DMS79 (cell line): ENCODE measurements around the gene RER1.

Source experiments
- DNase-seq: peaks from one replicate; lab custom pipeline; 2025; lab: John Stamatoyannopoulos, UW

The RER1 gene

GRCh38 chr1:2353551-2354438 lies 37.8 kb upstream of the RER1 start:
- DNase-seq = no peak

DNA sequence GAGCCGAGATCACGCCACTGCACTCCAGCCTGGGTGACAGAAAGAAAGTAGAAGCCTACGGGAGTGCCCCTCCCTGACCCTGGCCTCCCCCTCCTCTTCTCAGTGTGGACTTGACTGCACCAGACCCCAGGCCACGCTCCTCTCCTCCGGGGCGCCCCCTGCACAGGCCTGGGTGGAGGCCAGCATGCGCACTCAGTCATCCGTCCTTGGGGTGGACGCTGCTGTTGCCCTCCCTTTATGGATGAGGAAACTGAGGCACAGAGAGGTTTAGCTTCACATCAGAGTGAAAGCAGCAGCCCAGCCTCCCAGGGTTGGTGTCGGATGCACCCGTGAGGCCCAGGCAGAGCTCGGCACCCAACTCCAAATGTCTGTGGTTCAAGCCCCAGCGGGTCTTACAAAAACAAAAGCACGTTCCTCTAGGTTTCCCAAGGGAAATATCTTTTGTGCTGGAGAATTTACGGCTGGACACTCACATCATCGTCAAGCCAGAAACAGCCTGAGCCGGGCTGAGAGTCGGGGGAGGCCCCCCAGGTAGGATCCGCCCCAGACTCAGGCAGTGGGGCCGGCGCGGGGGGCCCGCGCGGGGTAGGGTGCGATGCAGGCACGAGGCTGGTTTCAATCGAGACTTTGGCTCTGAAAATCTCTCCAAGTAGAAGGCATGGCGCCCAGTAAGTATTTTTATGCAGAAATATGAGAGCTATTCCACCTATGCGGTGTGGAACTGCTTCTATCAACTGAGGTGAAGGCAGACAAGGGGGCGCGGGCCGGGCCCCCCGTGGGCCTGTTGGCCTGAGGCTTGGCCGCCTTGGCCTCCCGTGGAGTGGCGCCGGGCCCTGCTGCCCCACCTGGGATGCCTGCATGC lies 36.9 kb upstream of the RER1 start:
- no peak for DNase-seq

- DNase-seq = no peak
Observed at GRCh38 chr1:2355373-2356261, 36.0 kb upstream of the RER1 start.

DNA sequence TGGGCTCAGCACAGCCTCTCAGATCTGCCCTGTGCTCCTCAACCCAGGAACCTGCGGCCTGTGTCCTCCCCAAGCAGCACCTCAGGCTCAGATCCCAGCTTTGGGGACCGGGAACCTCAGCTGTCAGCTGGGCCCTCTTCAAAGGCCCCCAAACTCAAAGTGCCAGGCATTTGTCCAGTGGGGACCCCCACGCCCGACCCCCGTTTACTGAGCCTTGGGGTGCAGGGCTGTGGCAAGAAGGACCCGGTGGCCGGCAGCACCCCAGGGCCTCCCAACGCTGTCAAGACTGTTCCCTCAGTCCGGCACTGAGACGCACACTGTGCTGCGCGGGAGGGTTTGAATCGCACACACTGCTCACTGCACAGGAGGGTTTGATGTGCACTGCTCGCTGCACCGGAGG lies 35.2 kb upstream of the RER1 start:
- DNase-seq = no peak

DNA sequence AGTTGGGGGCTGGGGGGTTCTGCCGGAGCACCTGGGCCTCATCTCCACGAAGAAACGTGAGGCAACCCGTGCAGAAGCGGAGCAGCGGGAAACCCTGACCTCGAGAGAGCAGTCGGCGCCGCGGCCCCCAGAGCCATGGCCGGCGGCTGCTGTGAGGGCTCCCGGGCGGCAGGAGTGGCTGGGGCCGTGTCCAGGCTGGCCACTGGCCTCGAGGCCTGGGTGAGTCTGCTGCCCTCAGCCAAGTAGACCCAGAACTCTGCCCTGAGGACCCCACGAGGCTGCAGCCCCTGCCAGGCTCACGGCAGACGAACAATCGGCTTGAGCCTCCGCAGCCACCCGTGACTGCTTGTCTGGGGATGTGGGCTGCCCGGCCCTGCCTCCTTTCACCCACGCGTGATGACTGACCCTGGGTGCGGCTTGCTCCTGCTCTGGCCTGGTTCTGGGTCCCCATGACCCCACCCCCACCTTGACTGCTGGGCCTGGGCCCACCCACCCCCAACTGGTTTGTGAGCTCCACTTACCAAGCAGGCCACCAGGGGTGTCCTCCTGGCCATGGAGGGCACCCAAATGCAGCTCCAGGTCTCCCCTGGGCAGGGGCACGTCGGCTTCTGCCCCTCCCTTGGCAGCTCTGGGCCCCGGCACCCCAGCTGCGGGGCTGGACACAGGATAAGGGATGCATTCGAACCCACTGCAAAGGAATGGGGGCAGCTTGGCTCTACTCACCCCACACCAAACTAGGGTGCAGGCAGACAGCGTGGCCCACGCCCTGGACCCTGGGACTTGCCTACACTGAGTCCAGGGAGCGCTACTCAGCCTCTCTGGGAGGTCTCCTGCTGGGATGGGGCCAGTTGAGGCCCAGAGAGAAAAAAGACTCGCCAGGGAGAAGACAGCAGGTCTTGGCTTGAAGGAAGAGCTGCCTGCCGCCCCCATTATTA lies 34.5 kb upstream of the RER1 start:
- no peak for DNase-seq

DNA sequence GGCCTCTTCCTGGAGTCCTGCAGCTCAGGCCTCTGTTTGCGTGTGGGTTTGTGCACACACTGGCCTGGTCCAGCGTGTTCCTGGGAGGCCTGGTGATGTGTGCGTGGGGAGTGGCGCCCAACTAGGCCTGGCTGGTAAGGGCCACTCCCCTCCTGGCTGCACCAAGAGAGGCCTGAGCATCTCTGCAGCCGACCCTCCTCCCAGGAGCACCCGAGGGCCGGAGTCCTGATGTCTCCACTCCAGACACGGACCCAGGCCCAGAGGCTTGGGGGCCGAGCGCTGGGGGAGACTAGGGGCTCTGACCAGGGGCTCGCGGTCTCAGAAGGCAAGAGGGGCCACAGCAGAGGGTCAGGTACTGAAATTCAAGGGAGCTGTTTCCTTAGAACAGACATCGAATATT lies 33.6 kb upstream of the RER1 start:
- DNase-seq = no peak

GRCh38 chr1:2358651-2359640 lies 32.7 kb upstream of the RER1 start:
- DNase-seq = no peak

DNA sequence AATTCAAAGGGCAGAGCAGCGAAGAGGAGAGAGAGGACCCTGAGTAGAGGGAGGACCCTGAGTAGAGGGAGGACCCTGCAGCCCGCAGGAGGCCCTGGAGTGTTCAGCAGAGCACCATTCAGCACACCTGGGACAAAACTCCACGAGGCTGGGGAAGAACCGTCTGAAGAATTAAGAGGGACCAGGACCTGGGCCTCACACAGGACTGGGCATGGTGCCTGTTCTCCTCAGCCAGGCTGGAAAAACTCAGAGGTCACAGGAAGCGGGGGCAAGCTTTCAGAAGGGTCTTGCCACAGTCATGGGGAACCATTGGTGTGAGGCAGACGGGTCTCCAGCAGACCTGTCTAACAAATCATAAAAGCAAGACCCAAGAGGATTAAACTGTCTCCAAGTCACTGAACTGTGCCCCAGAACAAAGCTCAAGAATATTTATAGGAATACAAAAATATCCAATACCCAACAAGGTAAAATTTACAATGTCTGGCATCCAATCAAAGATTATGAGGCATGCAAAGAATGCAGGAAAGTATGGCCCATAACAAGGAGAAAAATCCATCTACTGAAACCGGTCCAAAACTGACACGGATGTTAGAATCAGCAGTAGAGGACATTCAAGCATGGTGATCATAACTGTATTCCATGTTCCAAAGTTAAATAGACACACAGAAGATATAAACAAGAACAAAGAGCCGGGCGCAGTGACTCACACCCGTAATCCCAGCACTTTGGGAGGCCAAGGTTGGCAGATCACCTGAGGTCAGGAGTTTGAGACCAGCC lies 30.9 kb upstream of the RER1 start:
- no peak for DNase-seq

GRCh38 chr1:2363847-2364513 lies 27.7 kb upstream of the RER1 start:
- no peak for DNase-seq

- DNase-seq = no peak
Observed at GRCh38 chr1:2368053-2368744, 23.4 kb upstream of the RER1 start.

GRCh38 chr1:2372551-2373490 lies 18.8 kb upstream of the RER1 start:
- DNase-seq = no peak

DNA sequence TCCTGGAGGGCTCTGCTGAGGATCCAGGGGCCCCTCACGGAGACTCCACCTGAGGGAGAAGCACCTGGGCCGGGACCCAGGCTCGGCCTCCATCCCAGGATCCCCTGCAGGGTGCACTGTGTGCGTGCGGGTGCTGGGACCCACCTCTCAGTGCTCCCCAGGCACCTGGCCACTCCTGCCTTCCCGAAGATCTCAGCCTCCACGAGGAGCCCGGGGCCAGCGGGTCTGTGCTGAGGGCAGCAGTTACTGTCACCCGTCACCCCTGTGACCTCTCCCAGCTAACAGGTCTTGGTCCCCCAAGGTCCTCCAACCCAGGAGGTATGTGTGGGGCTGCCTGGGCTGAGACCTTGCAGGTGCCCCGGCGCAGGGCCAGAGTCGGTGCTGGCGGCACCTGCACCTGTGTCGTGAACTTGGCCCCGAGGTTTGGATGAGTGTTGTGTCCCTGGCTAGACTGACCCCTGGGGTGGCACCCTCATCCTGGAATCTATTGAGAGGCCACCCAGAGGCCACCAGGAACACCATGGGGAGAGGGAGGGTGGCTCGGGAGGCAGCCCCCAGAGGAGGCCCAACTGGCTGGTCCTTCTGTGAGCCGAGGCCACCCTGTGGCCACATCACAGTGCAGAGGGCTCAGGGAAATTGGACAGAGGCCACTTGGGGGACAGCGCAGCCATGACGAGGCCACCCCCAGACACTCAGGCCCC lies 17.9 kb upstream of the RER1 start:
- no peak for DNase-seq

DNA sequence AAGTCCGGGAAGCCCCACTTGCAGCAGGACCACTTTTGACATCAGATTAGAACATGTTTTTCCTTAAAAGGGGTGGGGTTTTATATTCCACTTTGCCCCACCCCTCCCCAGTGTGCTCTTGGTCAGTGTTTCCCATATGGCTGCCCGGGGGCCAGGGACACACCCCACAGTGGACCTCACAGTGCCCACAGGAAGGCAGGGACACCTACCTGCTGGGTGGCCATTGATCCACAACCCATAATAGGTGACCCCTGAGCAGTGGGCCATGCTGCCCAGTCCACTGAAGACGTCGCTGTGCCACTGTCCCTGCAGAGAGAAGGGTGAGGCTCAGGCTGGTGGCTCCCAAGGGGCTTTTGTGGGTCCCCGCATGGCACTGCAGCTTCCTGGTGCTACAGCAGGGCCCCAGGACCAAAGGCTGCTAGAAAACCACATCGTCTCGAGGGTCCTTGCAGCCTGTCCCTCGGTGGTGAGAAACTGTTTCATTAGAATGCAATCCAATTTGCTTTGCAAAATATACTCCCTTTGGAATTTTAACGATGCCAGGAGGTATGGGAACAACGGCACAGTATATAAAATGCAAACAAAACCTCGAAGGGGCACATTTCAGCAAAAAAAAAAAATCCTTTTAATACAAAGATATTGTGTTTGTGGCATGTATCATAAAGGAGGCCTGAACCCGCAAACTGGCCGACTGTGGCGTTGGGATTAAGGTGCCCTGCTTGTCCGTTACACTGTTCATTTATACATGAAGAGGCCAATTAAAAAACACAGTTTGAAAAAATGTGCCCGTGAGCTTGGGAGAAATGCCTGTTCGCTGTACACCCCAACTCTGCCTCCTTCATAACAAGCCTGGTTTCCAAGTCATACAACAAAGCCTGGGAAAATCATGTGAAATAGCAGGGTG lies 17.1 kb upstream of the RER1 start:
- no peak for DNase-seq

DNA sequence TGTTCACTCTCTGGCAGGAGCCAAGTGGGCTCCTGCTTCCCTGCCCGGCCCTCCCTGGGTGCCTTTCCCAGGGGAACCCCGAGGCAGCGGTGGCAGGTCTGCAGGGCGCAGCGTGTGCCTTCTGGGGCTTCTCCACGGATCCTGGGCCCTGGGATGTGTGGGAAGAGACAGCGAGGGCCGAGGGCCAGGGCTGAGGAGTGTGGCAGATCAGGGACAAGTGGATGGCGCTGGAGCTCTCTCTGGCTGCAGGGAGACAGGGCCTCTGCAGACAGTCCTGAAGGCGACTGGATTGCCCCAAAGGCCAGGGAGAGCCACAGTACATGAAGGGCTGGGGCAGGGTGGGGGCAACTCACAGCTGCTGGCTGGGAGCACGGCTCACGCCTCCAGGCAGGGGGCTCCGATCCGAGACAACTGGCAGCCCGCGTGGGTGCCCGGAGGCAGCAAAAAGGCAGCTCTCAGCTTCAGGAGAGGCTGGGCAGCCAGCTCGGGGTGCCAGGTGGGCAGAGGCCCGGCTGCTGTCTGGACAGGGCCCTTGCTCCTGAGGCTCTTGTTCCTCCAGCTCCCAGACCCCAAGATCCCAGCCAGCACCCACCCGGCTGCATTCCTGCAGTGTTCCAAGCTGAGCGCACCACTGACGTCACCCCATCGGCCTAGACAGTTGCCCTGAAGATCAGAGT lies 16.3 kb upstream of the RER1 start:
- DNase-seq = no peak
